Caco-2 (cell line): ENCODE measurements around the gene ZNF747. TPM values are rescaled to one million over a fixed set of nuclear protein-coding genes. Genes with fewer than 3 reads are reported as not detected.
"Not testable (repeated sequence)": the region's sequence is repeated elsewhere in the genome, so short reads cannot be mapped to it uniquely, and the experiment has no call there.

Experiments
- BruUV-seq: library from RNA; stranded (reverse); fragments of 400-500 nt; replicated peaks from 2 replicates; lab custom pipeline; 2021; lab: Mats Ljungman, UMichigan
- CTCF ChIA-PET: fragments of 300-600 bp; sonication (Branson Sonifier 250); formaldehyde crosslinking; loops from one replicate; lab custom pipeline; 2022; ENCODE audit warnings: antibody characterized with exemption; lab: Charles Lee
- POLR2A ChIA-PET: fragments of 300-600 bp; sonication (Branson Sonifier 250); formaldehyde crosslinking; loops from one replicate; lab custom pipeline; 2022; ENCODE audit warnings: antibody characterized with exemption; lab: Charles Lee
- DNase-seq, 2 experiments: peaks; one replicate each; pipeline versions ENCODE4 v3.0.0 to v3.0.0-alpha.2; 2020 to 2022
- H3K27me3 ChIP-seq: replicated peaks from 2 replicates; pipeline ENCODE4 v1.6.0; 2011; ENCODE audit warnings: low read length; ENCODE audit not compliant: control insufficient read depth, insufficient read depth
- H3K36me3 ChIP-seq: 2 replicates; pipeline ENCODE4 v1.5.1; 2011; ENCODE audit warnings: low read length; ENCODE audit not compliant: control insufficient read depth, insufficient read depth
- H3K4me1 ChIP-seq: fragments of 250-450 bp; sonication (Bioruptor Pico); 2 replicates; pipeline ENCODE4 v1.5.1; 2020; ENCODE audit warnings: mild to moderate bottlenecking
- H3K4me3 ChIP-seq: 2 replicates; pipeline ENCODE4 v1.5.1; 2011; ENCODE audit warnings: low read depth, mild to moderate bottlenecking, control low read depth, low read length
- H3K9me3 ChIP-seq: fragments of 250-450 bp; sonication (Bioruptor Pico); 2 replicates; pipeline ENCODE4 v1.5.1; 2020; ENCODE audit warnings: mild to moderate bottlenecking, moderate library complexity
- H3K27ac Mint-ChIP-seq: one replicate; pipeline ENCODE4 v1.8.0; 2022; ENCODE audit warnings: mixed read lengths; ENCODE audit not compliant: unreplicated experiment
- H3K27me3 Mint-ChIP-seq: one replicate; pipeline ENCODE4 v1.8.0; 2022; ENCODE audit warnings: mixed read lengths; ENCODE audit not compliant: insufficient read depth, unreplicated experiment
- H3K36me3 Mint-ChIP-seq: one replicate; pipeline ENCODE4 v1.8.0; 2022; ENCODE audit warnings: mild to moderate bottlenecking, mixed read lengths; ENCODE audit not compliant: insufficient read depth, unreplicated experiment
- H3K4me1 Mint-ChIP-seq: one replicate; pipeline ENCODE4 v1.8.0; 2022; ENCODE audit warnings: low read depth, mixed read lengths; ENCODE audit not compliant: unreplicated experiment
- H3K4me3 Mint-ChIP-seq: one replicate; pipeline ENCODE4 v1.8.0; 2022; ENCODE audit warnings: mild to moderate bottlenecking, moderate library complexity, mixed read lengths; ENCODE audit not compliant: unreplicated experiment
- H3K9me3 Mint-ChIP-seq: one replicate; pipeline ENCODE4 v1.8.0; 2022; ENCODE audit warnings: mixed read lengths; ENCODE audit not compliant: unreplicated experiment
- intact Hi-C: fragments of 100-400 bp; cut with micrococcal nuclease; formaldehyde crosslinking; loops from one replicate; pipeline ENCODE4 v1.10.0; 2022; ENCODE audit not compliant: unreplicated experiment
- total RNA-seq: library from RNA; stranded (reverse); gene quantifications from 2 replicates; pipeline ENCODE4 v1.2.3, GENCODE V29; 2022
- TF ChIP-seq, protein P1 (sequence below), 2 experiments: fragments of 200-600 bp in 1 of 2; IDR thresholded peaks; 1 replicate in 1 of 2; 2 replicates in 1 of 2; pipeline versions ENCODE4 v1.5.1 to v1.8.0; 2011 to 2022; ENCODE audit warnings: antibody characterized with exemption in 1 of 2, control low read depth in 1 of 2, inconsistent platforms in 1 of 2, low read depth in 1 of 2, low read length in 1 of 2, mild to moderate bottlenecking in 1 of 2, moderate library complexity in 1 of 2; ENCODE audit not compliant: insufficient read depth in 1 of 2, severe bottlenecking in 1 of 2, unreplicated experiment in 1 of 2

Gene ZNF747
- total RNA-seq, 1 experiment from 2014 or later = 8.1 TPM

DNA sequence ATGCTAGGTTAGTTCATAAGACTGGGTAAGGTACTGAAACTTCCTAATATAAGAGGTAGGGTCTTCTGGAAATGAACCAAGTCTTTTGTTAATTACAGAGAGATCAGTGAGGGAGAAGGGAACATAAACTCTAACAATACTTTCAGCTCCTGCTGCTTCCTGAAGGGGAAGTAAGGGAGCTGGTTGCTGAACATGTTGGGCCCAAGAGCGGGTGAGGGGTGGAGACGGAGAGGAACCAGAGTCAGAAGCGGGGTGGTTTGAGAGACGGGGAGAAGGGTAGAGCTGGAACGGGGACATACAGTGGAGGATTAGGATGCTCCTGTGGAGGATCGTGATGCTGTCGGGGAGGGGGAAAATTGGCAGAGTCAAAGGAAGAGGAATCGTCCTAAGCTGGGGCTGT is 11.5 kb upstream of the ZNF747 start:
- Mint-ChIP-seq H3K27ac (peak overlapping the region; percentile 58), H3K27me3 (no peaks in the 10 kb centered on the region), H3K36me3 (no peaks in the 10 kb centered on the region), H3K4me3 (peak overlapping the region; percentile 22), H3K4me1 (peaks cover 29% of the 10 kb centered on the region), H3K9me3 (no peaks in the 10 kb centered on the region)
- intact Hi-C loops = no loop called here
- POLR2A ChIA-PET = no interaction called here
- TF ChIP-seq, protein P1, sequence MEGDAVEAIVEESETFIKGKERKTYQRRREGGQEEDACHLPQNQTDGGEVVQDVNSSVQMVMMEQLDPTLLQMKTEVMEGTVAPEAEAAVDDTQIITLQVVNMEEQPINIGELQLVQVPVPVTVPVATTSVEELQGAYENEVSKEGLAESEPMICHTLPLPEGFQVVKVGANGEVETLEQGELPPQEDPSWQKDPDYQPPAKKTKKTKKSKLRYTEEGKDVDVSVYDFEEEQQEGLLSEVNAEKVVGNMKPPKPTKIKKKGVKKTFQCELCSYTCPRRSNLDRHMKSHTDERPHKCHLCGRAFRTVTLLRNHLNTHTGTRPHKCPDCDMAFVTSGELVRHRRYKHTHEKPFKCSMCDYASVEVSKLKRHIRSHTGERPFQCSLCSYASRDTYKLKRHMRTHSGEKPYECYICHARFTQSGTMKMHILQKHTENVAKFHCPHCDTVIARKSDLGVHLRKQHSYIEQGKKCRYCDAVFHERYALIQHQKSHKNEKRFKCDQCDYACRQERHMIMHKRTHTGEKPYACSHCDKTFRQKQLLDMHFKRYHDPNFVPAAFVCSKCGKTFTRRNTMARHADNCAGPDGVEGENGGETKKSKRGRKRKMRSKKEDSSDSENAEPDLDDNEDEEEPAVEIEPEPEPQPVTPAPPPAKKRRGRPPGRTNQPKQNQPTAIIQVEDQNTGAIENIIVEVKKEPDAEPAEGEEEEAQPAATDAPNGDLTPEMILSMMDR (IDR thresholded peaks at IDR 0.05; ENCODE audit: insufficient read depth in 1 of 2, low read depth in 1 of 2, low read length in 1 of 2, severe bottlenecking in 1 of 2, unreplicated experiment in 1 of 2) = no peak
- BruUV-seq = no TSS peak
- no peaks in the 10 kb centered on the region for H3K9me3 ChIP-seq
- H3K36me3 ChIP-seq = no peaks in the 10 kb centered on the region
- H3K27me3 ChIP-seq = no peaks in the 10 kb centered on the region
- peaks cover 45% of the 10 kb centered on the region for H3K4me1 ChIP-seq
- no peak for DNase-seq
- CTCF ChIA-PET = no interaction called here
- no peak overlapping the region for H3K4me3 ChIP-seq

DNA sequence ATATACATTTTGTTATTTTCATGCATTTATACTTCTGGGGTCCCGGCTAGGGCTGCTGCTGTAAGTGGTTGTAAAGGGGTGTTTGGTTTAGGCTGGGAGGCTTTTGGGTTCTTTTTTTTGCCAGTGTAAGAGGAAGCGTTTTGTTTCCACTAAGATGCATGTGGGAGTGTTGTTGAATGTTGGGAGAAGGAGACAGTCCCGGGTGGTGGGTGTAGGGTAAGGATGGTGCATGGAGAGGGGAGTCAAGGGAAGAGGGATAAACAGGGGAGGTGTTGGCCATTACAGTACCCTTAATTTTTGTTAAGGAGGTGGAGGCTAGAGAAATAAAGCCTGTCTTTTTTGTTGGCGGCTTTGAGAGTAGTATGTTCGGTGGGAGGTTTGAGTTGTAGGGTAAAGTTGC is 8.4 kb upstream of the ZNF747 start:
- CTCF ChIA-PET = no interaction called here
- TF ChIP-seq, protein P1 (IDR thresholded peaks at IDR 0.05; ENCODE audit: insufficient read depth in 1 of 2, low read depth in 1 of 2, low read length in 1 of 2, severe bottlenecking in 1 of 2, unreplicated experiment in 1 of 2) = no peak
- Histone ChIP-seq H3K4me3 (no peak overlapping the region), H3K4me1 (peaks cover 33% of the 10 kb centered on the region), H3K27me3 (no peaks in the 10 kb centered on the region), H3K36me3 (no peaks in the 10 kb centered on the region), H3K9me3 (no peaks in the 10 kb centered on the region)
- Mint-ChIP-seq H3K4me1 (peaks cover 13% of the 10 kb centered on the region), H3K27me3 (no peaks in the 10 kb centered on the region), H3K4me3 (no peak overlapping the region), H3K9me3 (no peaks in the 10 kb centered on the region), H3K27ac (no peak overlapping the region), H3K36me3 (no peaks in the 10 kb centered on the region)
- intact Hi-C loops = no loop called here
- BruUV-seq = no TSS peak
- DNase-seq = no peak
- POLR2A ChIA-PET = no interaction called here

DNA sequence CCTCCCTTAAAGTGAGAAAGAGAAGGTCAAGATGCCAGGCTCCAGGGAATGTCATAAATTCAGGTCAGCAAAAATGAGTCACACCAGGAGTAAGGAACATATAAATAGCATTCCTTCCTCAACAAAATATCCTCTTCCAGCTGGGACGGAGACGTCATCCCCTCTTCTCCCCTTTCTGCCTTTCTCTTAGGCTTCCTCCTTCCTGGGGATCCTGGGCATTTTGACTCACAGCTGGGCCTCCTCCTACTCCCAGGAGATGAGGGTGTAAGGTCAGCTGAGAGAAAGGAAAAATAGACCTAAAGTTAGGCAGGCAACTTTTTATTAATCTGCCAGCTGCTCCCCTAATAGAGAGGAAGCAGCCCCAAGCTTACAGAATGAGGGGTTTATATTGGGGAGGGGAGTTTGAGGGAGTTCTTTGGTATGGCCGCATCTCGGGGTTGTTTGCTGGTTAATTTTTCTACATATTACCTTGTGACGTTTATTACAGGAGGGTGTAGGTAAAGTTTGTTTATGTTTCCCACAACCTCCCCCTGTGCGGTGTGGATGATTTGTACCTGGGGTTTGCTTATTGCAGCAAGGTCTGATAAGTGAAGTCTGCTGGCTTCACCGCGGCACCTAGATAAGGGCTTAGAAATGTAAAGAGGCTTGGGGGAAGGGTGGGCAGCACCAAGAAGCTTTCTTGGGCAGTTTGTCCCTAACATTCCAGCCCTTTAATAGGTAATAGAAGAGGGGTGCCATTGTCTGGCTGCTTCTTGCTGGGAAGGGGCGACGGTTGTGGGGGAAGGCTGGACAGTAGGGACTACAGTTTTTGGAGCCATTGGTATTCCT is 7.1 kb upstream of the ZNF747 start:
- Mint-ChIP-seq H3K27me3 (no peaks in the 10 kb centered on the region), H3K27ac (no peak overlapping the region), H3K9me3 (no peaks in the 10 kb centered on the region), H3K36me3 (no peaks in the 10 kb centered on the region), H3K4me1 (peaks cover 8% of the 10 kb centered on the region), H3K4me3 (no peak overlapping the region)
- BruUV-seq = no TSS peak
- no peaks in the 10 kb centered on the region for H3K36me3 ChIP-seq
- H3K4me3 ChIP-seq = peak overlapping the region; percentile 14
- ChIA-PET POLR2A (interaction anchor here (0.6 to 1.1 kb wide), 3 partner anchors 15 to 118 kb away, joined by 3 to 4 read pairs (median 4); no protein-coding TSS in a partner anchor), CTCF (interaction anchor here (1.0 kb wide), 1 partner anchor 112 kb away, joined by 4 read pairs; the partner anchor contains the start of gene DCTPP1)
- H3K9me3 ChIP-seq = no peaks in the 10 kb centered on the region
- TF ChIP-seq, protein P1 (IDR thresholded peaks at IDR 0.05; ENCODE audit: insufficient read depth in 1 of 2, low read depth in 1 of 2, low read length in 1 of 2, severe bottlenecking in 1 of 2, unreplicated experiment in 1 of 2) = no peak
- intact Hi-C loops = loop anchor here (1.0 kb wide), 1 partner anchor 8 kb away; no protein-coding TSS in a partner anchor
- peaks cover 23% of the 10 kb centered on the region for H3K4me1 ChIP-seq
- no peaks in the 10 kb centered on the region for H3K27me3 ChIP-seq
- peak; percentile 58 to 83 for DNase-seq

DNA sequence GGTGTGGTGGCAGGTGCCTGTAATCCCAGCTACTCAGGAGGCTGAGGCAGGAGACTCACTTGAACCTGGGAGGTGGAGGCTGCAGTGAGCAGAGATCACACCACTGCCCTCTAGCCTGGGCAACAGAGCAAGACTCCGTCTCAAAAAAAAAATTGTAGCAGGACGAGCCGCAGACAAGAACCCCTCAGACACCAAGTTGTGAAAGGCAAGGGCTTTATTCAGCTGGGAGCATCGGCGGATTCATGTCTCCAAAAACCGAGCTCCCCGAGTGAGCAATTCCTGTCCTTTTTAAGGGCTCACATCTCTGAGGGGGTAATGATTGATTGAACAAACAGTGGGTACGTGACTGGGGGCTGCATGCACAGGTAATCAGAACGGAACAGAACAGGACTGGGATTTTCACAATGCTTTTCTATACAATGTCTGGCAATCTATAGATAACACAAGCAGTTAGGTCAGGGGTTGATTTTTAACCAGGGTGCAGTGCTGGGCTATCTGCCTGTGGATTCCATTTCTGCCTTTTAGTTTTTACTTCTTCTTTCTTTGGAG is 6.3 kb upstream of the ZNF747 start:
- H3K9me3 ChIP-seq, H3K27me3 Mint-ChIP-seq, H3K9me3 Mint-ChIP-seq, H3K36me3 ChIP-seq, H3K36me3 Mint-ChIP-seq, H3K27me3 ChIP-seq, H3K4me1 Mint-ChIP-seq, H3K27ac Mint-ChIP-seq, H3K4me3 ChIP-seq, BruUV-seq, H3K4me3 Mint-ChIP-seq: not testable (repeated sequence)
- peak in 1 of 2 experiments; percentile 34 for DNase-seq
- POLR2A ChIA-PET = interaction anchor here (1.0 to 1.1 kb wide), 2 partner anchors 14 to 16 kb away, joined by 4 read pairs; no protein-coding TSS in a partner anchor
- CTCF ChIA-PET = interaction anchor here (1.0 kb wide), 1 partner anchor 111 kb away, joined by 4 read pairs; the partner anchor contains the start of gene DCTPP1
- intact Hi-C loops = loop anchor here (1.0 kb wide), 1 partner anchor 8 kb away; no protein-coding TSS in a partner anchor
- peaks cover 22% of the 10 kb centered on the region for H3K4me1 ChIP-seq
